Upper lobe of right lung (tissue), 1 donor: ENCODE results near the gene UTP4. TPM values are rescaled to one million over a fixed set of nuclear protein-coding genes. Genes with fewer than 3 reads are reported as not detected.

Source experiments
- ATAC-seq: fragments of 200-7000 bp; cut with Tn5 transposase; one replicate; pipeline ENCODE4 v1.9.1; 2020; ENCODE audit warnings: mild to moderate bottlenecking, moderate library complexity
- DNase-seq: peaks from one replicate; pipeline ENCODE4 v3.0.0-alpha.2; 2020
- H3K27ac ChIP-seq: fragments of 200-600 bp; one replicate; pipeline ENCODE4 v1.8.0; 2022
- H3K27me3 ChIP-seq: fragments of 200-600 bp; one replicate; pipeline ENCODE4 v1.8.0; 2022; ENCODE audit warnings: mild to moderate bottlenecking
- H3K36me3 ChIP-seq: fragments of 200-600 bp; one replicate; pipeline ENCODE4 v1.8.0; 2022
- H3K4me1 ChIP-seq: fragments of 200-600 bp; one replicate; pipeline ENCODE4 v1.8.0; 2022
- H3K4me3 ChIP-seq: fragments of 200-600 bp; one replicate; pipeline ENCODE4 v1.8.0; 2022; ENCODE audit warnings: mild to moderate bottlenecking
- H3K9me3 ChIP-seq: fragments of 200-600 bp; one replicate; pipeline ENCODE4 v1.8.0; 2022
- intact Hi-C: fragments of 100-400 bp; cut with DNase I; formaldehyde crosslinking; loops from one replicate; pipeline ENCODE4 v1.11.0; 2022
- total RNA-seq: library from RNA; stranded (reverse); fragmentation: NEBNext Ultra II Directional; extraction: Animal tissue kit (Norgen Biotek cat#: 25700); gene quantifications from one replicate; pipeline ENCODE4 v1.2.1, GENCODE V29; 2021
- TF ChIP-seq, protein P1 (sequence below): fragments of 200-600 bp; IDR thresholded peaks from one replicate; pipeline ENCODE4 v1.8.0; 2022; ENCODE audit warnings: antibody characterized with exemption
- donor health status: DM: no; HTN: yes; CAD: no; lungs with severe emphysema.

UTP4 gene
- total RNA-seq, 1 donor from 2014 or later = 36.5 TPM

DNA sequence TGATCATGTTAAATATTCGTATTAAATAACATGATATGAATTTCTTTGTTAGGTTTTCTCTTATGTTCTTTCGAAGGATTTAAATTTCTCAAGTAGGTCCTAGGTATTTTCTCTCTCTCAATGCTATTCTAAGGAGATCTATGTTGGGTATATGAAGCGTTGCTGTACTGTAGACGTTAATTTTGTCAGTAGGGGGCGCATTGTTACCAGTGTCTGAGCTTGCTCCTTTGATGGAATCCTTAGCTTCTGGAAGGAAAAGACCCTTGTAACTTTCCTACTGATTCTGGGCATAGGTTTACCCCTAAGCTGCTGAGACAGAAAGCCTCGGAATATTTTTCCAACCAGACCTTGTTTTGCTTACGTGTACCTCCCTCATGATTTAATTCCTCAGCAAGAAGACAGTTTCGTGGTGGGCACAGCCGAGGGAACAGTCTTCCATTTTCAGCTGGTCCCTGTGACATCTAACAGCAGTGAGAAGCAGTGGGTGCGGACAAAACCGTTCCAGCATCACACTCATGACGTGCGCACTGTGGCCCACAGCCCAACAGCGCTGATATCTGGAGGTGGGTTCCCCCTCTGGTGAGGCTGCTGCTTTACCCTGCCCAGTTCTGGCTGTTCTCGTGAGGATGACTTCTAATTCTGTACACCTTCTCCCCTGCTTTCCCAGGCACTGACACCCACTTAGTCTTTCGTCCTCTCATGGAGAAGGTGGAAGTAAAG lies 17.9 kb downstream of the UTP4 start:
- H3K4me3 ChIP-seq = no peak overlapping the region
- DNase-seq = no peak
- no peaks in the 10 kb centered on the region for H3K9me3 ChIP-seq
- no peaks in the 10 kb centered on the region for H3K27me3 ChIP-seq
- ATAC-seq = peak; percentile 93
- H3K4me1 ChIP-seq = no peaks in the 10 kb centered on the region
- H3K36me3 ChIP-seq = peaks cover 60% of the 10 kb centered on the region
- no peak overlapping the region for H3K27ac ChIP-seq
- TF ChIP-seq, protein P1, sequence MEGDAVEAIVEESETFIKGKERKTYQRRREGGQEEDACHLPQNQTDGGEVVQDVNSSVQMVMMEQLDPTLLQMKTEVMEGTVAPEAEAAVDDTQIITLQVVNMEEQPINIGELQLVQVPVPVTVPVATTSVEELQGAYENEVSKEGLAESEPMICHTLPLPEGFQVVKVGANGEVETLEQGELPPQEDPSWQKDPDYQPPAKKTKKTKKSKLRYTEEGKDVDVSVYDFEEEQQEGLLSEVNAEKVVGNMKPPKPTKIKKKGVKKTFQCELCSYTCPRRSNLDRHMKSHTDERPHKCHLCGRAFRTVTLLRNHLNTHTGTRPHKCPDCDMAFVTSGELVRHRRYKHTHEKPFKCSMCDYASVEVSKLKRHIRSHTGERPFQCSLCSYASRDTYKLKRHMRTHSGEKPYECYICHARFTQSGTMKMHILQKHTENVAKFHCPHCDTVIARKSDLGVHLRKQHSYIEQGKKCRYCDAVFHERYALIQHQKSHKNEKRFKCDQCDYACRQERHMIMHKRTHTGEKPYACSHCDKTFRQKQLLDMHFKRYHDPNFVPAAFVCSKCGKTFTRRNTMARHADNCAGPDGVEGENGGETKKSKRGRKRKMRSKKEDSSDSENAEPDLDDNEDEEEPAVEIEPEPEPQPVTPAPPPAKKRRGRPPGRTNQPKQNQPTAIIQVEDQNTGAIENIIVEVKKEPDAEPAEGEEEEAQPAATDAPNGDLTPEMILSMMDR = peak; percentile 80
- intact Hi-C loops = no loop called here

DNA sequence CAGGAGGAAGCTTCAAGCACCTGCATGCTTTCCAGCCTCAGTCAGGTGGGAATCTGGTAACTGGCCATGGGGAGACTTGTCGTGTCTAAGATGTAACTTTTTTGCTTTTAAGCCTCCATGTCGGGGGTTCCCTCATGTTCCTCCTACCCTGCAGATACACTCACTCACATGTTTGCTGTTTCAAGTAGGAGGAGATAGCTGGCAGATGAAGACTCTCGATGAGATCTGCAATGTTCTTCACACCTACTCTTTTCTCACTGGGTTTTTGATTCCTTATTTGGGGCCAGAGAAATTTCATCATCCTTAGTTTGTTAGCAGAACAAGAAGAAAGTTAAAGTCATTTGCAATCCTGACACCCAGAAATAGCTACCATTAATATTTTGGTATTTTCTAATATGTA lies 24.7 kb downstream of the UTP4 start:
- DNase-seq (no peak), ATAC-seq (no peak)
- Histone ChIP-seq H3K27ac (no peak overlapping the region), H3K4me1 (no peaks in the 10 kb centered on the region), H3K27me3 (no peaks in the 10 kb centered on the region), H3K36me3 (peaks cover 90% of the 10 kb centered on the region), H3K9me3 (no peaks in the 10 kb centered on the region), H3K4me3 (no peak overlapping the region)
- intact Hi-C loops = no loop called here
- TF ChIP-seq, protein P1 = no peak

DNA sequence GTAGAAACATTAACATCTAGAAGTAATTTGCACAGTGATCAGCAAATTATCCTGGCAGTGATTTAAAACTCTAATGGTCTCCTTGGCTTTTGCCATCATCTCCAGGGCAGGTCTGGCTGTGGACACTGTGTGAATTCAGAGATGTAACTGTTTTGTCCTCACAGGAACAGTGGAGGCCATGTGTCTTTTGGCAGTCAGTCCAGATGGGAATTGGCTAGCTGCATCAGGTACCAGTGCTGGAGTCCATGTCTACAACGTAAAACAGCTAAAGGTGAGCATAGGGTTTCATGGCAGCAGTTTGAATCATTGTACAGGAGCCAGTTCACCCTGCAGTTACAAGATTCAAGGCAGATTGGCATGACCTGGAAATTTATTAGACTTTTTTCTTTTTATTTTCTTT lies 27.7 kb downstream of the UTP4 start:
- TF ChIP-seq, protein P1 = no peak
- intact Hi-C loops = no loop called here
- no peak for DNase-seq
- Histone ChIP-seq H3K9me3 (no peaks in the 10 kb centered on the region), H3K27ac (no peak overlapping the region), H3K27me3 (no peaks in the 10 kb centered on the region), H3K4me1 (no peaks in the 10 kb centered on the region), H3K4me3 (no peak overlapping the region), H3K36me3 (peaks cover 85% of the 10 kb centered on the region)
- ATAC-seq = no peak

DNA sequence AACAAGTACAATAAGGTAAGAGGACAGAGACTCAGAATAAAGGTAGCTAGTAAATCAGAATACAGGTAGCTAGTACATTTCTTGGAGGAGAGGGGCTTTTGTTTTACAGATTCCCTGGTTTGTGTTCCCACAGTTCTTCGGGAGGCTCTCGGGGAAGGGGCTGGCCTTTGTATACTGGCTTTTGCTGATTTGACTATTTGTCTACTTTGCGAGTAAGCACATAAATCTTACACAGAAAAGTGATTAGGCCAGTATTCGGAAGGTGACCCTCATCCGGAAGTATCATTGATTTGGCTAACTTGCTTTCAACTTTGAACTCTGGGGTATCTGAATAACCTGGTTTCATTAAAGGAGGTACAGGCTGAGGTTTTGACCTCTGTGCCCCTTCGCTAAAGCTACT lies 33.1 kb downstream of the UTP4 start:
- H3K27me3 ChIP-seq = no peaks in the 10 kb centered on the region
- no peak overlapping the region for H3K4me3 ChIP-seq
- no peaks in the 10 kb centered on the region for H3K9me3 ChIP-seq
- peaks cover 10% of the 10 kb centered on the region for H3K4me1 ChIP-seq
- TF ChIP-seq, protein P1 = no peak
- H3K27ac ChIP-seq = no peak overlapping the region
- intact Hi-C loops = no loop called here
- DNase-seq (no peak), ATAC-seq (no peak)
- H3K36me3 ChIP-seq = peaks cover 70% of the 10 kb centered on the region

DNA sequence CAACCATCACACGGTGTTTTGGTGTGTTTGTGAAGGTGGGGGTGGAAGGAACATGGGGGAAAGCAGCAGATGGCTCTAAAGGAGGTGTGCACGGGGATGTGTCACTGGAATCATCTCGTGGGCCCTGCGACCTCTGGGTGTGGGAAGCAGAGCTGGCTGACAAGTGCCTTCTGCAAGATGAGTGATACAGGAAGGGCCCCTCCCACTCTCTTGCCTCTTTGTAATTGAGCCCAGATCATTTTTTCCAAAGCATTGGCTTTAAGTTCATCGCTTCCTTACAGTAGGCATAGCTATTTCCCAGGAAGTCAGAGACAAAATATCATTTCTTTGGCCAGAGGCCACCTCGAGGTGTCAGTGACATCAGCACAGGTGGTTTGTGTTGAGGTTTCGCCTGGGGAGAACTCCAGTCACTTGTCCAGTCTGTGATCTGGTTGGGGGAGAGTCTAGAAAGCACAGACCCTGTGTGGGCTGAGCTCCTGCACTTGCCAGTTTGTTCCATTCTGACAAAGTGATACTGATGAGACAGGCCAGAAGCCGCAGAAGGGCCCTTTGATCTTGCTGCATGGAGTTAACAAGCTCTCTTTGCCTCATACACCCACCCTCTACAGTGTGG lies 33.9 kb downstream of the UTP4 start:
- DNase-seq (no peak), ATAC-seq (no peak)
- Histone ChIP-seq H3K4me3 (no peak overlapping the region), H3K9me3 (no peaks in the 10 kb centered on the region), H3K36me3 (peaks cover 63% of the 10 kb centered on the region), H3K27ac (no peak overlapping the region), H3K4me1 (peaks cover 18% of the 10 kb centered on the region), H3K27me3 (no peaks in the 10 kb centered on the region)
- TF ChIP-seq, protein P1 = no peak
- intact Hi-C loops = no loop called here
